ENCODE measurements around the gene AJAP1. TPM values are rescaled to one million over a fixed set of nuclear protein-coding genes. Genes with fewer than 3 reads are reported as not detected.

Gene AJAP1
- total RNA-seq, 1 experiment from 2014 or later = not detected

DNA sequence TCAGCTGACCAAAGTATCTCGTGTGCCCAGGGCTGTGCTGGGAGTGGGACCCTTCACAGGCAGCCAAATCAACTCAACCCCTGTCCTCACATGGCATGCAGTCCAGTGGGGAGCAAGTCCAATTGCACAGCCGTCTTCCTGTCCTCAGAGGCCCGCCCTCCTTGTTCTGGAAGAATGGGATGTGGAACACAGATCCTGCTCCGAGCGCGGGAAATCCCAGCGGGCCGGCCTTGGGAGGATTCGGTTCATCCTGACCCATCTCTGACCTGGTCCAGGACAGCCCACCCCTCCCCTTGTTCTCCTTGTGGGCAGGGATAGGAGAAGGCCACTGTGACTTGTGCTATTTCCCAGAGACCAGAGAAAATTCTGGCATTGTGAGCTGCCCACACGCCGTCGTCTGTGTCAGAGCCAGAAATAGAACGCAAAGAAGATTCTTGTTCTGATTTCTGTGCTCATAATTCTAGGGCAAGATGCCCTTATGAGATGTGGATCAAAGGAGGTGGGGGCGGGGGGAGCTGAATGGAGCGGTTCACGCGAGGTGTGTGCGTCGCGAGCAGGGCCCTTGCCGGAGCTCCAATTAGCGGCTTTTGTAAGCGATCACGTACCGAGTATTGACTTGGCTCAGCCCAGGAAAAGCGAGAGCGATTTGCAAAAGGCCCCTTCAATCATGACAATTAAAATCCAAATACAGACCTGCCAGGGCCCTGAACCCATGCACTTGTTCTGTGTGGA, 79.2 kb downstream of the AJAP1 start:
- ChIA-PET CTCF (no interaction called here), POLR2A (no interaction called here)
- Histone ChIP-seq H3K4me3 (ENCODE audit: low read depth in 2 of 2, low read length in 2 of 2) (no peak overlapping the region), H3K9me3 (ENCODE audit: control insufficient read depth, insufficient read depth, low read depth, low read length) (no peaks in the 10 kb centered on the region), H3K27me3 (ENCODE audit: control insufficient read depth, insufficient read depth, low read length) (no peaks in the 10 kb centered on the region; the same call in 1 of the 2 replicates), H3K27ac (ENCODE audit: low read length) (no peak overlapping the region), H3K4me1 (ENCODE audit: control insufficient read depth, insufficient read depth, low read length) (no peaks in the 10 kb centered on the region), H3K36me3 (ENCODE audit: control insufficient read depth, insufficient read depth, low read length) (no peaks in the 10 kb centered on the region)
- ATAC-seq = no peak
- BruUV-seq (replicated peaks) = no TSS peak
- TF ChIP-seq, protein P1, sequence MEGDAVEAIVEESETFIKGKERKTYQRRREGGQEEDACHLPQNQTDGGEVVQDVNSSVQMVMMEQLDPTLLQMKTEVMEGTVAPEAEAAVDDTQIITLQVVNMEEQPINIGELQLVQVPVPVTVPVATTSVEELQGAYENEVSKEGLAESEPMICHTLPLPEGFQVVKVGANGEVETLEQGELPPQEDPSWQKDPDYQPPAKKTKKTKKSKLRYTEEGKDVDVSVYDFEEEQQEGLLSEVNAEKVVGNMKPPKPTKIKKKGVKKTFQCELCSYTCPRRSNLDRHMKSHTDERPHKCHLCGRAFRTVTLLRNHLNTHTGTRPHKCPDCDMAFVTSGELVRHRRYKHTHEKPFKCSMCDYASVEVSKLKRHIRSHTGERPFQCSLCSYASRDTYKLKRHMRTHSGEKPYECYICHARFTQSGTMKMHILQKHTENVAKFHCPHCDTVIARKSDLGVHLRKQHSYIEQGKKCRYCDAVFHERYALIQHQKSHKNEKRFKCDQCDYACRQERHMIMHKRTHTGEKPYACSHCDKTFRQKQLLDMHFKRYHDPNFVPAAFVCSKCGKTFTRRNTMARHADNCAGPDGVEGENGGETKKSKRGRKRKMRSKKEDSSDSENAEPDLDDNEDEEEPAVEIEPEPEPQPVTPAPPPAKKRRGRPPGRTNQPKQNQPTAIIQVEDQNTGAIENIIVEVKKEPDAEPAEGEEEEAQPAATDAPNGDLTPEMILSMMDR (IDR thresholded peaks at IDR 0.05) = no peak
- TF ChIP-seq POLR2AphosphoS5 (IDR thresholded peaks at IDR 0.05; ENCODE audit: low read depth, low read length) (no peak), SIN3A (IDR thresholded peaks at IDR 0.05; ENCODE audit: borderline replicate concordance, insufficient read depth, low read depth, low read length) (no peak), TCF7L2 (IDR thresholded peaks at IDR 0.05; ENCODE audit: low read depth, low read length) (no peak)
- TF ChIP-seq, protein P2, sequence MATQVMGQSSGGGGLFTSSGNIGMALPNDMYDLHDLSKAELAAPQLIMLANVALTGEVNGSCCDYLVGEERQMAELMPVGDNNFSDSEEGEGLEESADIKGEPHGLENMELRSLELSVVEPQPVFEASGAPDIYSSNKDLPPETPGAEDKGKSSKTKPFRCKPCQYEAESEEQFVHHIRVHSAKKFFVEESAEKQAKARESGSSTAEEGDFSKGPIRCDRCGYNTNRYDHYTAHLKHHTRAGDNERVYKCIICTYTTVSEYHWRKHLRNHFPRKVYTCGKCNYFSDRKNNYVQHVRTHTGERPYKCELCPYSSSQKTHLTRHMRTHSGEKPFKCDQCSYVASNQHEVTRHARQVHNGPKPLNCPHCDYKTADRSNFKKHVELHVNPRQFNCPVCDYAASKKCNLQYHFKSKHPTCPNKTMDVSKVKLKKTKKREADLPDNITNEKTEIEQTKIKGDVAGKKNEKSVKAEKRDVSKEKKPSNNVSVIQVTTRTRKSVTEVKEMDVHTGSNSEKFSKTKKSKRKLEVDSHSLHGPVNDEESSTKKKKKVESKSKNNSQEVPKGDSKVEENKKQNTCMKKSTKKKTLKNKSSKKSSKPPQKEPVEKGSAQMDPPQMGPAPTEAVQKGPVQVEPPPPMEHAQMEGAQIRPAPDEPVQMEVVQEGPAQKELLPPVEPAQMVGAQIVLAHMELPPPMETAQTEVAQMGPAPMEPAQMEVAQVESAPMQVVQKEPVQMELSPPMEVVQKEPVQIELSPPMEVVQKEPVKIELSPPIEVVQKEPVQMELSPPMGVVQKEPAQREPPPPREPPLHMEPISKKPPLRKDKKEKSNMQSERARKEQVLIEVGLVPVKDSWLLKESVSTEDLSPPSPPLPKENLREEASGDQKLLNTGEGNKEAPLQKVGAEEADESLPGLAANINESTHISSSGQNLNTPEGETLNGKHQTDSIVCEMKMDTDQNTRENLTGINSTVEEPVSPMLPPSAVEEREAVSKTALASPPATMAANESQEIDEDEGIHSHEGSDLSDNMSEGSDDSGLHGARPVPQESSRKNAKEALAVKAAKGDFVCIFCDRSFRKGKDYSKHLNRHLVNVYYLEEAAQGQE (IDR thresholded peaks at IDR 0.05; ENCODE audit: insufficient read depth in 1 of 2, low read depth in 2 of 2, low read length in 1 of 2) = no peak
- in situ Hi-C loops (cut with HindIII; ENCODE audit: low pct_unique_long_range_greater_than_20kb, low sequenced_read_pairs) (no loop called here), intact Hi-C loops (cut with micrococcal nuclease; ENCODE audit: unreplicated experiment) (no loop called here)
- DNase-seq (ENCODE audit: low read depth, low spot score) = no peak

DNA sequence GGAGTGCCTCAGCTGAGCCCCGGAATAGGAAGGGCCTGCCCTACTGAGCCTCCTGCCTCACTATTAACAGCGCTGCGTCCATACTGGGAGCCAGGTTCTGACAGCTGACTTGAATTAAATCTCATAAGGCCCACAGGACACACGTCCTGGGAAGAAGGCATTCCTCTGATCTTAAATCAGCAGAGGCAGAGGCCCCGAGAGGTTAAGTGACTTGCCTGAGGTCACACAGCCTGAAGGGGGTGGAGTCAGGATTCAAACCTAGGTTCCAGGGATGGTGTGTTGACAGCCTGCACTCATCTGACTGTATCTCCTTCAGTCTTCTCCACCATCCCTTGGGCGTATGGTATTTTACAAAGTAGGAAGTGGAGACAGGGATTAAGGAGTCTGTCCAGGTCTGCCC, 79.8 kb downstream of the AJAP1 start:
- no peak for DNase-seq (ENCODE audit: low read depth, low spot score)
- BruUV-seq (replicated peaks) = no TSS peak
- in situ Hi-C loops (cut with HindIII; ENCODE audit: low pct_unique_long_range_greater_than_20kb, low sequenced_read_pairs) = no loop called here
- Histone ChIP-seq H3K9me3 (ENCODE audit: control insufficient read depth, insufficient read depth, low read depth, low read length) (no peaks in the 10 kb centered on the region), H3K4me3 (ENCODE audit: low read depth in 2 of 2, low read length in 2 of 2) (no peak overlapping the region), H3K27ac (ENCODE audit: low read length) (no peak overlapping the region), H3K36me3 (ENCODE audit: control insufficient read depth, insufficient read depth, low read length) (no peaks in the 10 kb centered on the region), H3K4me1 (ENCODE audit: control insufficient read depth, insufficient read depth, low read length) (no peaks in the 10 kb centered on the region), H3K27me3 (ENCODE audit: control insufficient read depth, insufficient read depth, low read length) (no peaks in the 10 kb centered on the region; the same call in 1 of the 2 replicates)
- POLR2A ChIA-PET = no interaction called here
- no peak for ATAC-seq
- CTCF ChIA-PET = no interaction called here
- intact Hi-C loops (cut with micrococcal nuclease; ENCODE audit: unreplicated experiment) = no loop called here
- TF ChIP-seq TCF7L2 (IDR thresholded peaks at IDR 0.05; ENCODE audit: low read depth, low read length) = no peak
- TF ChIP-seq SIN3A (IDR thresholded peaks at IDR 0.05; ENCODE audit: borderline replicate concordance, insufficient read depth, low read depth, low read length) = no peak

DNA sequence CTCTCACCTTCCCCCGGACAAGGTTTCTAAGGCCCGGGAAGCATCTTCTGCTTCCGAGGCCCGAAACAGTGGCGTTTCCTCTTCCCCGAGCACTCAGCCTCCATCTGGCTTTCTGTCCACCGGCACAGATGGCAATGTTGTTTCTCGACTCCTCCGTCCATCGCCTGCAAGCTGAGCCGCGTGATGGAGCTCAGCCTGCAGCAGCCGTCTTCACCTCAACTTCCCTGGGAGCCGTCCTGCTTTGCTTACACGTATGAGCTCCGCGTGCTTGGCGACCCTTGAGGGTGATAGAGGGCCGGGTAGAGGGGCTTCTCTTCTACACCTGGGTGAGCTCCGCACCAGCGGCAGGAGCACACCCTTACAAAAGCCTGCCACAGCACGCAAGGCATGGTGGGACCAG, 80.4 kb downstream of the AJAP1 start:
- in situ Hi-C loops (cut with HindIII; ENCODE audit: low pct_unique_long_range_greater_than_20kb, low sequenced_read_pairs) = no loop called here
- Histone ChIP-seq H3K4me3 (ENCODE audit: low read depth in 2 of 2, low read length in 2 of 2) (no peak overlapping the region), H3K27ac (ENCODE audit: low read length) (no peak overlapping the region), H3K27me3 (ENCODE audit: control insufficient read depth, insufficient read depth, low read length) (no peaks in the 10 kb centered on the region; the same call in 1 of the 2 replicates), H3K9me3 (ENCODE audit: control insufficient read depth, insufficient read depth, low read depth, low read length) (no peaks in the 10 kb centered on the region), H3K4me1 (ENCODE audit: control insufficient read depth, insufficient read depth, low read length) (no peaks in the 10 kb centered on the region), H3K36me3 (ENCODE audit: control insufficient read depth, insufficient read depth, low read length) (no peaks in the 10 kb centered on the region)
- DNase-seq (ENCODE audit: low read depth, low spot score) (no peak), ATAC-seq (no peak)
- intact Hi-C loops (cut with micrococcal nuclease; ENCODE audit: unreplicated experiment) = no loop called here
- ChIA-PET POLR2A (no interaction called here), CTCF (no interaction called here)
- TF ChIP-seq SIN3A (IDR thresholded peaks at IDR 0.05; ENCODE audit: borderline replicate concordance, insufficient read depth, low read depth, low read length) = no peak
- TF ChIP-seq, protein P2 (IDR thresholded peaks at IDR 0.05; ENCODE audit: insufficient read depth in 1 of 2, low read depth in 2 of 2, low read length in 1 of 2) = no peak
- TF ChIP-seq POLR2AphosphoS5 (IDR thresholded peaks at IDR 0.05; ENCODE audit: low read depth, low read length) = no peak
- TF ChIP-seq TCF7L2 (IDR thresholded peaks at IDR 0.05; ENCODE audit: low read depth, low read length) = no peak
- TF ChIP-seq, protein P1 (IDR thresholded peaks at IDR 0.05) = no peak
- no TSS peak for BruUV-seq (replicated peaks)

Data from Panc1 (cell line).